ENCODE results near the gene OPA1. TPM values are rescaled to one million over a fixed set of nuclear protein-coding genes. Genes with fewer than 3 reads are reported as not detected.

The OPA1 gene
- total RNA-seq, 4 donors from 2014 or later = 29.3 to 48.1 (median 44.6) TPM

- Histone ChIP-seq H3K36me3 (peaks cover 0 to 66% (median 14%) of the 10 kb centered on the region in 3 donors), H3K4me1 (no peaks in the 10 kb centered on the region), H3K9me3 (peaks cover 0 to 8% (median 0%) of the 10 kb centered on the region in 3 donors), H3K27ac (no peak overlapping the region), H3K27me3 (no peaks in the 10 kb centered on the region), H3K4me3 (no peak overlapping the region)
- 65 to 68% methylated on average over 2 of the region's 2 CpGs for WGBS, 2 donors
- DNase-seq = no peak
- TF ChIP-seq, protein P1, sequence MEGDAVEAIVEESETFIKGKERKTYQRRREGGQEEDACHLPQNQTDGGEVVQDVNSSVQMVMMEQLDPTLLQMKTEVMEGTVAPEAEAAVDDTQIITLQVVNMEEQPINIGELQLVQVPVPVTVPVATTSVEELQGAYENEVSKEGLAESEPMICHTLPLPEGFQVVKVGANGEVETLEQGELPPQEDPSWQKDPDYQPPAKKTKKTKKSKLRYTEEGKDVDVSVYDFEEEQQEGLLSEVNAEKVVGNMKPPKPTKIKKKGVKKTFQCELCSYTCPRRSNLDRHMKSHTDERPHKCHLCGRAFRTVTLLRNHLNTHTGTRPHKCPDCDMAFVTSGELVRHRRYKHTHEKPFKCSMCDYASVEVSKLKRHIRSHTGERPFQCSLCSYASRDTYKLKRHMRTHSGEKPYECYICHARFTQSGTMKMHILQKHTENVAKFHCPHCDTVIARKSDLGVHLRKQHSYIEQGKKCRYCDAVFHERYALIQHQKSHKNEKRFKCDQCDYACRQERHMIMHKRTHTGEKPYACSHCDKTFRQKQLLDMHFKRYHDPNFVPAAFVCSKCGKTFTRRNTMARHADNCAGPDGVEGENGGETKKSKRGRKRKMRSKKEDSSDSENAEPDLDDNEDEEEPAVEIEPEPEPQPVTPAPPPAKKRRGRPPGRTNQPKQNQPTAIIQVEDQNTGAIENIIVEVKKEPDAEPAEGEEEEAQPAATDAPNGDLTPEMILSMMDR (IDR thresholded peaks at IDR 0.05) = no peak
- TF ChIP-seq POLR2A (IDR thresholded peaks at IDR 0.05) = no peak
- intact Hi-C loops (cut with DNase I) = no loop called here
These were observed 21.4 kb downstream of the OPA1 start for GRCh38 chr3:193614430-193614829.

- no peak for TF ChIP-seq POLR2A (IDR thresholded peaks at IDR 0.05)
- TF ChIP-seq, protein P1 (IDR thresholded peaks at IDR 0.05) = no peak
- 97 to 100% methylated on average over 1 of the region's 1 CpG for WGBS, 2 donors
- peaks cover 0 to 85% (median 14%) of the 10 kb centered on the region in 3 donors for H3K36me3 ChIP-seq
These were observed 24.6 kb downstream of the OPA1 start for GRCh38 chr3:193617628-193618027.

DNA sequence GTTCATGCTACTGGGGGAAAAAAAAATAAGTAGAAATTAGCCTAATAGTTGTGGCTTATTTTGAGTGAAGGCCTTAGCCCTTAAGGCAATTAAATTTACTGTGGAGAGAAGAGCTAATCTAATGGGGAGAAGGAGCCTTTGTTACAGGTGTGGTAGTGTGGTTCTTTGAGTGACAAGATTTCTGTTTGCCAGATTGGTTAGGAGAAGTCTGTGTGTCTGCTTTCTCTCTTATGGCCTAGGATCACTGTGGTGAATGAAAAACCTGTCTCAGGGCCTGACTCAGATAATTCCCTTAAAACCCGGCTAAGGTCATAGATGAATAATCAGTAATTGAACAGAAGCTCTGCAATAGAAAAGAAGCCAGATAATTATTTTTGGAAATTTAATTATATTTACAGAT, 27.0 kb downstream of the OPA1 start:
- Histone ChIP-seq H3K4me1 (no peaks in the 10 kb centered on the region), H3K27ac (no peak overlapping the region), H3K36me3 (peaks cover 0 to 89% (median 14%) of the 10 kb centered on the region in 3 donors), H3K27me3 (no peaks in the 10 kb centered on the region), H3K9me3 (no peaks in the 10 kb centered on the region), H3K4me3 (no peak overlapping the region)
- 63 to 65% methylated on average over 1 of the region's 1 CpG for WGBS, 2 donors
- TF ChIP-seq, protein P1 (IDR thresholded peaks at IDR 0.05) = no peak
- TF ChIP-seq POLR2A (IDR thresholded peaks at IDR 0.05) = no peak
- intact Hi-C loops (cut with DNase I) = no loop called here
- no peak for DNase-seq

More at GRCh38 chr3:193617628-193618027, 24.6 kb downstream of the OPA1 start:
- Histone ChIP-seq H3K27ac (no peak overlapping the region), H3K27me3 (no peaks in the 10 kb centered on the region), H3K9me3 (peaks cover 0 to 4% (median 0%) of the 10 kb centered on the region in 3 donors), H3K4me1 (no peaks in the 10 kb centered on the region), H3K4me3 (no peak overlapping the region)
- intact Hi-C loops (cut with DNase I) = no loop called here
- DNase-seq = no peak

GRCh38 chr3:193620650-193621049, 27.6 kb downstream of the OPA1 start:
- TF ChIP-seq, protein P1 (IDR thresholded peaks at IDR 0.05) = no peak
- TF ChIP-seq POLR2A (IDR thresholded peaks at IDR 0.05) = no peak
- intact Hi-C loops (cut with DNase I) = no loop called here
- DNase-seq = no peak

DNA sequence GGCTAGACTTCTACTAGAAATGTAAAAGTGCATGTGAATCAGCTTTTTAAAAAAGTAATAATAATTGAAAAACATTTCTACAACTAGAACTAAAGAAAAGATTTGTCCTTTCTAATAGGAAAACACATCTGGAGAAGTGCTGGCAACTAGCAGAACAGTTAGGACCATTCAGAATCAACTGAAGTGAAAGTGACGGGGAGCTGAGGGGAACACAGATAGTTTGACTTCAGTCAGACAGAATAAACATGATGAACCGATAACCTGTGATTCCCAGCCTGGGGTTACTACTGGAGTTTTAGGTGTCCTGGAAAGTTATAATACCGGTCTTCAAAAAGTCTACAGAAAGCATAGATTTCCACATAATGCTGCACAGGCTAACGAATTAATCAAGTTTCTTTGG, 28.1 kb downstream of the OPA1 start:
- H3K27ac ChIP-seq = no peak overlapping the region
- H3K4me1 ChIP-seq = no peaks in the 10 kb centered on the region
- no peaks in the 10 kb centered on the region for H3K27me3 ChIP-seq
- H3K4me3 ChIP-seq = no peak overlapping the region
- intact Hi-C loops (cut with DNase I) = no loop called here
- TF ChIP-seq POLR2A (IDR thresholded peaks at IDR 0.05) = no peak
- TF ChIP-seq, protein P1 (IDR thresholded peaks at IDR 0.05) = no peak
- WGBS, 2 donors = 89 to 92% methylated on average over 4 of the region's 4 CpGs
- DNase-seq = no peak
- no peaks in the 10 kb centered on the region for H3K9me3 ChIP-seq
- H3K36me3 ChIP-seq = peaks cover 0 to 84% (median 13%) of the 10 kb centered on the region in 3 donors

More at GRCh38 chr3:193620650-193621049, 27.6 kb downstream of the OPA1 start:
- Histone ChIP-seq H3K36me3 (peaks cover 0 to 84% (median 14%) of the 10 kb centered on the region in 3 donors), H3K4me3 (no peak overlapping the region), H3K27ac (no peak overlapping the region), H3K4me1 (no peaks in the 10 kb centered on the region), H3K9me3 (no peaks in the 10 kb centered on the region), H3K27me3 (no peaks in the 10 kb centered on the region)

All from esophagus squamous epithelium (tissue), 5 donors.